Thyroid gland (tissue), 4 donors: ENCODE measurements around the gene MYLK.

Experiments
- POLR2A ChIP-seq, 2 donors: fragments of 450-650 bp; IDR thresholded peaks; one replicate each; pipeline ENCODE4 v1.6.1; 2017; ENCODE audit warnings: antibody characterized with exemption in 2 of 2, mild to moderate bottlenecking in 2 of 2, moderate library complexity in 1 of 2
- TF ChIP-seq, protein P1 (sequence below), 6 experiments: fragments of 200-600 bp in 3 of 6; fragments of 450-650 bp in 3 of 6; sonication (generic) in 3 of 6; IDR thresholded peaks; one replicate each; pipeline ENCODE4 v1.5.1; 2016 to 2019; ENCODE audit warnings: antibody characterized with exemption in 6 of 6, mild to moderate bottlenecking in 2 of 6, inconsistent platforms in 1 of 6, moderate library complexity in 1 of 6

DNA sequence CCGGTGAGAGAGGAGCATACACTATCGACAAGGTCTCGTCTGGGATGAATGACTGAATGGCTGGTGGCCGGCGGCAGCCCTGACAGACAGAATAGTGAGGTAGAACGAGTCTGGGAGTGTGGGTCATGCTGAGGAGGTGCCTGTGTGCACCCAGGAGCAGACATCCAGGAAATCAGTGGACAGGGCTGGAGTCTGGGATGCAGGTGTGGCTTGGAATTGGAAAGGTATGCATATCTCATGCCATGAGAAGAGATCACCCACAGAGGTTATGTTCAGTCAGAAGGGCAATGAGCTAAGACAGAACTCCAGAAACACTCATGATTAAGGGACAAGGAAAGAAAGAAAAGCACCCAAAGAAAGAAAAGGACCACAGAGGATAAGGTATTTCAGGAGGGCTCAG is 320.1 kb downstream of the MYLK start:
- no peak for TF ChIP-seq POLR2A (IDR thresholded peaks at IDR 0.05)
- TF ChIP-seq, protein P1, sequence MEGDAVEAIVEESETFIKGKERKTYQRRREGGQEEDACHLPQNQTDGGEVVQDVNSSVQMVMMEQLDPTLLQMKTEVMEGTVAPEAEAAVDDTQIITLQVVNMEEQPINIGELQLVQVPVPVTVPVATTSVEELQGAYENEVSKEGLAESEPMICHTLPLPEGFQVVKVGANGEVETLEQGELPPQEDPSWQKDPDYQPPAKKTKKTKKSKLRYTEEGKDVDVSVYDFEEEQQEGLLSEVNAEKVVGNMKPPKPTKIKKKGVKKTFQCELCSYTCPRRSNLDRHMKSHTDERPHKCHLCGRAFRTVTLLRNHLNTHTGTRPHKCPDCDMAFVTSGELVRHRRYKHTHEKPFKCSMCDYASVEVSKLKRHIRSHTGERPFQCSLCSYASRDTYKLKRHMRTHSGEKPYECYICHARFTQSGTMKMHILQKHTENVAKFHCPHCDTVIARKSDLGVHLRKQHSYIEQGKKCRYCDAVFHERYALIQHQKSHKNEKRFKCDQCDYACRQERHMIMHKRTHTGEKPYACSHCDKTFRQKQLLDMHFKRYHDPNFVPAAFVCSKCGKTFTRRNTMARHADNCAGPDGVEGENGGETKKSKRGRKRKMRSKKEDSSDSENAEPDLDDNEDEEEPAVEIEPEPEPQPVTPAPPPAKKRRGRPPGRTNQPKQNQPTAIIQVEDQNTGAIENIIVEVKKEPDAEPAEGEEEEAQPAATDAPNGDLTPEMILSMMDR (IDR thresholded peaks at IDR 0.05): no peak
